PC-9 (cell line): Measurements from ENCODE around the gene UBXN4.
A peak's percentile ranks its signal among the peaks of the same experiment; 100 is the strongest.

ENCODE experiments used
- EZH2 ChIP-seq: fragments of 200-600 bp; sonication (generic); IDR thresholded peaks from 2 replicates; pipeline ENCODE4 v1.8.0; 2017; ENCODE audit warnings: antibody characterized with exemption, low read depth
- TF ChIP-seq, protein P1 (sequence below): fragments of 200-600 bp; sonication (generic); conservative IDR thresholded peaks from 2 replicates; pipeline ENCODE4 v1.6.1; 2017; ENCODE audit warnings: mixed run types, antibody characterized with exemption, mild to moderate bottlenecking, moderate library complexity

DNA sequence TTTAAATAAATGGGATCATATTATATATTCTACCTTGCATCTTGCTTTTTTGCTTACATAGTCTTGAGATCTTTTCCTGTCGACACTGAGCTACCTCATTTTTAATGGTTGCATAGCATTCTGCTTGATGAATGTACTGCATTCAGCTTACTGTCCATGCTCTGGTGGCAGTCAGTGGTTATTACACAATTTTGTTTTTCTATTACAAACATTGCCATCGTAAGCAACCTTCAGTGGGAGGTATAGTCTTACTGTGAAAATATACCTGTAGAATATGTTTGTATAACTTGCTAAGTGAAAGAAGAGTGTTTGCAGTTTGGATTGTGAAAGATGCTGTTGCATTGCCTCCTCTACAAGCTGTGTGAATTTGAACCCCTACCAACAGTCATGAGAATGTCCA, 43.4 kb downstream of the UBXN4 start:
- TF ChIP-seq, protein P1, sequence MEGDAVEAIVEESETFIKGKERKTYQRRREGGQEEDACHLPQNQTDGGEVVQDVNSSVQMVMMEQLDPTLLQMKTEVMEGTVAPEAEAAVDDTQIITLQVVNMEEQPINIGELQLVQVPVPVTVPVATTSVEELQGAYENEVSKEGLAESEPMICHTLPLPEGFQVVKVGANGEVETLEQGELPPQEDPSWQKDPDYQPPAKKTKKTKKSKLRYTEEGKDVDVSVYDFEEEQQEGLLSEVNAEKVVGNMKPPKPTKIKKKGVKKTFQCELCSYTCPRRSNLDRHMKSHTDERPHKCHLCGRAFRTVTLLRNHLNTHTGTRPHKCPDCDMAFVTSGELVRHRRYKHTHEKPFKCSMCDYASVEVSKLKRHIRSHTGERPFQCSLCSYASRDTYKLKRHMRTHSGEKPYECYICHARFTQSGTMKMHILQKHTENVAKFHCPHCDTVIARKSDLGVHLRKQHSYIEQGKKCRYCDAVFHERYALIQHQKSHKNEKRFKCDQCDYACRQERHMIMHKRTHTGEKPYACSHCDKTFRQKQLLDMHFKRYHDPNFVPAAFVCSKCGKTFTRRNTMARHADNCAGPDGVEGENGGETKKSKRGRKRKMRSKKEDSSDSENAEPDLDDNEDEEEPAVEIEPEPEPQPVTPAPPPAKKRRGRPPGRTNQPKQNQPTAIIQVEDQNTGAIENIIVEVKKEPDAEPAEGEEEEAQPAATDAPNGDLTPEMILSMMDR = 0 out of 2 replicates have a peak, but pooled peaks have one; percentile 22
- TF ChIP-seq EZH2 = no peak
